GF-D8 (cell line): ENCODE results near the gene IL3RA.

Experiments used
- DNase-seq: peaks from one replicate; lab custom pipeline; 2025; lab: John Stamatoyannopoulos, UW

IL3RA gene

DNA sequence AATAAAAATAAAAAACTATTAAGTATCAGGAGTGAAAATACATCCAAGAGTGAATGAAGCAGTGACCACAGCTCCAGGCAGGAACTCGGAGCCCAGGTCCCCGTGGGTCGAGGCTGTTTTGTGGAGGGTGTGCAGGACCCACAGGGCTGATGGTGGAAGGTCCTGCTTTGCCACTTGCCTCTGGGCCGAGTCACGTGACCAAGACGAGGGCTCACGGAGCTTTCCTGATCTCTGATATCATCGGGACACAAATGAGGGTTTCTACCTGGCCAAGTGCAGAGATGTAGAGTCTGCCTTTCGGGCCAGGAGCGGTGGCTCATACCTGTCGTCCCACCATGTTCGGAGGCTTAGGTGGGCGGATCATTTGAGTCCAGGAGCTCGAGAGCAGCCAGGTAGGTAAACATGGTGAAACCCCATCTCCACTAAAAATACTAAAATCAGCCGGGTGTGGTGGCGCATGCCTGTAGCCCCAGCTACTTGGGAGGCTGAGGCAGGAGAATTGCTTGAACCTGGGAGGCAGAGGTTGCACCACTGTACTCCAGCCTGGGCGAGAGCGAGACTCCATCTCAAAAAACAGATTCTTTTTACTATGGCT lies 48.2 kb downstream of the IL3RA start:
- no peak for DNase-seq

DNA sequence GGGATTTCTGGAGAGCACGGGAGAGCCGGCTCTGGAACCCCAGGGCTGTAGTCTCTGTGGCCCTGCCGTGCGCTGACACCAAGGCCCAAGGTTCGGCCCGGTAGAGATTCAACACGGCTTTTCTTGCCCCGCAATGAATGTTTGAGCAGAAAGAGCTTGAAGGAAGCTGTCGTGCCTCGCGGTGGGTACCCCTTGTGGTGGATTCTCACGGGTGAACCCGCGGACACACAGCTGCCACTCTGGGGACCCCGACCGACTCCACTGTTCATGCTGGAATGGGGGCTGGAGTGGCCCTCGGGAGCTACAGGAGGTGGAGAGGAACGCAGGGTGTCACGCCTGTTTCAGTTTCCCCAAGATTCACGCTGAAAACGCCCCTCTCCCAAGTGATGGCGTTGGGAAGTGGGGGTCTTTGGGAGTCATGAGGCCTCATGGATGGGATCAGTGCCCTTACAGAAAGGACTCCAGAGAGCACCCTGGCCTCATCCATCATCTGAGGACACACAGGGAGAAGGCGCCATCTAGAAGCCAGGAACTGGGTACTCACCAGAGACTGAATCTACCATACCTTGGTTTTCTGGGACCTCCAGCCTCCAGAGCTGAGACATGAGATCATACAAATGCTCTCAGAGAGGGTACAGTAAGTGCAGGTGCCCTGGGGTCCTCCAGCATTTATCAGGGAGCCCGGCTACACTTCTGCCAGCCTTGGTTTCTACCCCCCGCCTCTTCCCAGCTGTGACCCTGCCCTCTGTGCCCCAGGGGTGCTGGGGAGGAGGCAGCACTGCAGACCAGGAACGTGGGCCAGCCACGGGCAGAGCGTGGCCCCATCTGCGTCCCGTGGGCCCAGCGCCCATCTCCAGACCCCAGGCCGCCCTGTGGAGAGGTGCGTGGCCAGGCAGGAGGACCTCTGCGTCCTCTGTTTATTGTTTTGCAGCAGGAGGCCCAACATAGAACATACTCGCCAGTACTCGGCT lies 49.0 kb downstream of the IL3RA start:
- no peak for DNase-seq

DNA sequence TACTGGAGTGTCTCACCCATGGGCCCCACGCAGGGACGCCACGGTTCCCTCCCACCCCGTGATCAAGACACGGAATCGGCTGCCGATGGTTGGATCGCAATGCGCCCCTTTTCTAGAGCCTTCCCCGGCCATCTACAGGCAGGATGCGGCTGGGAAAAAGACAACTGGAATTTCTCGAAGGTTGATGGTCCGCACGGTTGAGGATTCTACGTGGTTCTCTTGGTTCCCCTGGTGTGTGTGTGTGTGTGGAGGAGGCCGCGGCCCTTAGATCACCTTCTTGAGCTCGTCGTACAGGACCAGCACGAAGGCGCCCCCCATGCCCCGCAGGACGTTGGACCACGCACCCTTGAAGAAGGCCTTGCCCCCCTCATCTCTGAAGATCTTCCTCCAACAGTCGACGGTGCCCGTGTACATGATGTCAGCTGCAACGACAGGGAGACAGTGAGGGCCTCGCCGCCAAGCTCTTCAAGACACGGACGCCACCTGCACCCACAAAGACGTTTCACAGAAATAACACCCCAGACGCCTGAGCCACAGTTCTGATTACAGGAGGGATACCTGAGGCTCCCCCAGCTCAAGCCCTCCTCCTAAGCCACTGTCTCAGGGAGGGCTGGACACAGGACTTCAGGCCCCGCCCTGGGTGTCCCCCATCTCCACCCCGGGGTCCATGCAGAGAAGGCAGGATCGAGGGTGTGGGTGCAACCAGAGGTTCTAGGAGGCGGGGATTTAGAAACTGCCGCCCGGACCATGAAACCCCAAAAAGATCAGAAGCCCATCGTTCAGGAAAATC lies 49.9 kb downstream of the IL3RA start:
- no peak for DNase-seq

DNA sequence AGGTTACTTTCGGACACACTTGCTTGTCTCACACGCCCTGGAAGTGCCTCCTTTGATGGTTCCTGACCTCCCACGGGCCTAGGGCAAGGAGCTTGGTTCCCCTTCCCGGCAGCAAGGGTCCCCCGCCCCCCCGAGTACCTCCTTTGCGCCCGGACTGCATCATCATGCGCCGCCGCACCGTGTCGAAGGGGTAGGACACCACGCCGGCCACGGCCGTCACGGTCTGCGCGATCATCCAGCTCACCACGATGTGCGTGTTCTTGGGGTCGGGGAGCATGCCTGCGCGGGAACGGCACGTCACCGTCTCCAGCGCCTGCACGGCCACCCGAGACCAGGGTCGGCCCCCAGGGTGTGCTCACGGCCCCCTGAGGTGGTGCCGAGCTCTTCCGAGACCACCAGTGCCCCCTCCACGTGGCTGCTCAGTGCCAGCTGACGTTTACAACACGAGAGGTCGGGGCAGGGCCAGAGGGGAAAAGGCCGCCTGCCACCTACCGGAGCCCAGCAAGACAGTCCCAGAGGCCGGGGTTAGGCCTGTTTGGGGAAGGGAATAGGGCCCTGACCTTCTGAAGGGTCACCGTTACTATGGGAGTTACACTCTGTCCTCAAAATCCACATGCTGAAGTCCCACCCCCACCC lies 50.7 kb downstream of the IL3RA start:
- no peak for DNase-seq

DNA sequence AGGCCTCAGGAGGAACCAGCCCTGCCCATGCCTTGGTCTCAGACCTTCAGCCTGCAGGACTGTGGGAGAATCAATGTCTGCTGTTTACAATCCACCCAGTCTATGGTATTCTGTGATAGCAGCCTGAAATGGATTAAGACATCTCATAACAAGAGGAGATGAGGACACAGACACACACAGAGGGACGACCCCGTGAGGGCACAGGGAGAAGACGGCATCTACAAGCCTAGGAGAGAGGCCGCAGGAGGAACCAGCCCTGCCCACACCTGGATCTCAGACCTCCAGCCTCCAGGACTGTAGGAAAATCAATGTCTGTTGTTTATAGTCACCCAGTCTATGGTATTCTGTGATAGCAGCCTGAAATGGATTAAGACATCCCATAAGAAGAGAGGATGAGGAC lies 52.1 kb downstream of the IL3RA start:
- no peak for DNase-seq

DNA sequence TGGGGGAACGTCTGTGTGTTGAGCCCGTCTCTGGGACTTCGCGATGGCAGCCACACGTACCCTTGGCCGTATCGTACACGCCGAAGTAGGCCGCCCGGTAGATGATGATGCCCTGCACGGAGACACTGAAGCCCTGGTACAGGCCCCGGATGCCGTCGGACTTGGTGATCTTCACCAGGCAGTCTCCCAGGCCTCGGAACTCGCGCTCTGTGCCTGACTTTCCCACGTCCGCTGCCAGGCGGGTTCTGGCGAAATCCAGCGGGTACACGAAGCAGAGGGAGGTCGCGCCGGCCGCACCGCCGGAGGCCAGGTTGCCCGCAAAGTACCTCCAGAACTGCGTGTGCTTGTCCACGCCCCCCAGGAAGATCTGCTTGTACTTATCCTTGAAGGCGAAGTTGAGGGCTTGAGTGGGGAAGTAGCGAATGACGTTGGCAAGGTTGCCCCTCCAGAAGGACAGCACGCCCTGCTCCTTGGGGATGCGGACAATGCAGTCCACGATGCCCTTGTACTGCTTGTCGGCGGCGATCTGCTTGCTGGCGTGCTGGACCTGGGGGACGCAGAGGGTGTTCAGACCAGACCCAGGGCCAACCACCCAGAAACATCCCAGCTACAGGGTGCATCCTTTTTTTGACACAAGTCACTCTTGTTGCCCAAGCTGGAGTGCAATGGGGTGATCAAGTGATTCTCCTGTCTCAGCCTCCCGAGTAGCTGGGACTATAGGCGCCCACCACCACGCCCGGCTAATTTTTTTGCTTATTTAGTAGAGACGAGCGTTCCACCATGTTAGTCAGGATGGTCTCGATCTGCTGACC lies 52.8 kb downstream of the IL3RA start:
- no peak for DNase-seq

DNA sequence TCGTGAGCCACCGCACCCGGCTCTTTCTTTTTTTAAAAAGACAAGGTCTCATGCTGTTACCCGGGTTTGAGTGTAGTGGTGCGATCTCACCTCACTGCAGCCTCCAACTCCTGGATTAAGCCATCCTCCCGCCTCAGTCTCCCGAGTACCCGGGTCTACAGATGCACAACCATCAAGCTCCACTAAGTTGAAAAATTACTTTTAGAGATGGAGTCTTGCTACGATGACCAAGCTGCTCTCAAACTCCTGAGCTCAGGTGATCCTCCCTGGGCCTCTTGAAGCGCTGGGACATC lies 53.4 kb downstream of the IL3RA start:
- DNase-seq, result no peak

DNA sequence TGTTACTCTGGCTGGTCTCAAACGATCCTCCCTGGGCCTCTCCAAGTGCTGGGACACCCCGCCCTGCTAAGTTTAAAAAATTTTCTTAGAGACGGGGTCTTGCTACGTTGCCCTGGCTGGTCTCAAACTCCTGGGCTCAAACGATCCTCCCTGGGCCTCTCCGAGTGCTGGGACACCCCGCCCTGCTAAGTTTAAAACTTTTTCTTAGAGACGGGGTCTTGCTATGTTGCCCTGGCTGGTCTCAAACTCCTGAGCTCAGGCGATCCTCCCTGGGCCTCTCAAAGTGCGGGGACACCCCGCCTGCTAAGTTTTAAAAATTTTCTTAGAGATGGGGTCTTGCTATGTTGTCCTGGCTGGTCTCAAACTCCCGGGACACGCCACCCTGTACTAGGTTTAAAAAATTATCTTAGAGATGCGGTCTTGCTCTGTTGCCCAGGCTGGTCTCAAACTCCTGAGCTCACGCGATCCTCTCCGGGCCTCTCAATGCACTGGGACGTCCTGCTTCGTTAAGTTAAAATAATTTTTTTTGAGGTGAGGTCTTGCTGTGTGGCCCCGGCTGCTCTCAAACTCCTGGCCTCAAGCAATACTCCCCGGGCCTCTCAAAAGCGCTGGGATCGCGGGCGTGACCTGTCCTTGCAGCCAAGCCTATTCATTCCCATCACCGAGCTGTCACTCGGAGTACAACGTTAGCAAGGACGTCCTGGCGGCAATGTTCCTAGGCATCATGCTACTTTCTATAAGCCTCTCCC lies 54.2 kb downstream of the IL3RA start:
- no peak for DNase-seq

DNA sequence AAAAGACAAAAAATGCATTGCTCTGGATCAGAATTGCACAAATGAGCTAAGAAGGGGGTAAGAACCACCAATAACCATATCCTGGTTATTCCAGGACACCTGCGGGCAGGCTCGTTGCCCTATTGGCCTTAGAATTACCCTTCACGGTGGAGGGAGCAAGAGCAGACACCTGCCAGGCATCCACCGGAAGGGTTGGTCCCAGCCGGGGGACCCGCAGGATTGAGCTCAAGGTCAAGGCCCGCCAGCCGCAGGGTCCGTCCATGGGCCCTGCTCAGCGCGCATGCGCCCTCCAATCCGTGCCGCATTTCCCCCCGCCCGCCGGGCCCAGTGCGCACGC lies 54.8 kb downstream of the IL3RA start:
- no peak for DNase-seq

DNA sequence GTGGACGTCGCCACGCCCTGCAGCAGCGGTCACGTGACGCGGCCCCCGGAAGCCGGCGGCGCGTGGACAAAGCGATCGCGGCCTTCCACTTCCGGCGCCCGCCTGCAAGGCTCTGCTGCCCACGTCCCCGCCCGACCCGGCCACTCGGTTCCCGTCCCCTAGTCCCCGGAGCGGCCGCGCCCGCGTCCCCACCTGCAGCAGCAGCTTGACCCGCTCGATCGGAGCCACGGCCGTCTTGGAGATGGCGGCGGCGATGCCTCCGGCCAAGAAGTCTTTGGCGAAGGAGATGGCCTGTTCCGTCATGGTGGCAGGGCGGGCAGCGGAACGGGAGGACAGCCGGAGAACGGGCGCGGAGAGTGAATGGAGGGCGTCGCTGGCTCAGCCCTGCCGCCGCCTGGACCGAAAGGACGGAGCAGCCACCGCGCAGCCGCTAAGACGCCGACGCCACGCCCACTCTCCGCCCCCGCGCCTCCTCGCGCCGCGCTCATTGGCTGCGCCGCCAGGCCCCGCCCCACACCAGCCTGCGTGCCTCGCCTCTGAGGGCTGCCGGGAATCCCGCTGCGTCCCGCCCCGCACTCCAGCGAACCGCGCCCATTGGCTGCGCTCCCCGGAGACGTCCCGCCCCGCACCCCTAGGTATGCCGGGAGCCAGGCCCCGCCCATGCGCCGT lies 55.3 kb downstream of the IL3RA start, which contains the start of gene SLC25A6:
Gene SLC25A6, minus strand, starts transcription at position 407 of the 669 bp plus-strand sequence. Its CDS starts 104 bp downstream, at position 303.
- DNase-seq, result no peak

DNA sequence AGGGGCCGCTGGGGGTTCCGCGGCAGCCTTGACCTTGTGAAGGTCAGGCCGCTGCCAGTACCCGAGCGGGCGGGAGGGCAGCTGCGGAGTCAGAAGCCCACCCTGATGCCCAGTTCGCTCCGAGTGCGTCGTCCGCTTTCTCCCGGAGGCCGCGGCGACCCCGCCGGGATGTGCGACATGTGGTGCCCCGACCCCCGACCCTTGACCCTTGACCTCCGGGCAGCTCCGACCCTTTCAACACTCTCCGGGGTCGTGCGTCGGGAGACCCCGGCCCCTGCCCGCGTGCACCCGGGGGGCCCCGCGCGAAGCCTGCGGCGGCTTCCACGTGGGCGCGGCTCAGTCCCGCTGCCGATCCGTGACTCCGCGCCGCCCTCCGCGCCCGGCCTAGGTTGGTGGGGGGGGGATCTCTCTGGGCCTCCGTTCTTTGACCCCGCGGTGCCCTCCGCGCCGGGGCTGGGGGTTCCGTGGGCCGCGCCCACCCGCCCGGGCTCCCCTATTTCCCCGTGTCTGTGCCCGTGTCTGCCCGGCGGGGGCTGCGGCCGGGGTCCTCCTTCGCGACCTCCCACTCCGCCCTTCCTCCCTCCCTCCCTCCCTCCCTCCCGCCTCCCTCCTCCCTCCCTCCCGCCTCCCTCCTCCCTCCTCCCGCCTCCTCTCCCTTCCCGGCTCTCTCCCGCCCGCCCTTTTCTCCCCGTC lies 55.9 kb downstream of the IL3RA start:
- no peak for DNase-seq

DNA sequence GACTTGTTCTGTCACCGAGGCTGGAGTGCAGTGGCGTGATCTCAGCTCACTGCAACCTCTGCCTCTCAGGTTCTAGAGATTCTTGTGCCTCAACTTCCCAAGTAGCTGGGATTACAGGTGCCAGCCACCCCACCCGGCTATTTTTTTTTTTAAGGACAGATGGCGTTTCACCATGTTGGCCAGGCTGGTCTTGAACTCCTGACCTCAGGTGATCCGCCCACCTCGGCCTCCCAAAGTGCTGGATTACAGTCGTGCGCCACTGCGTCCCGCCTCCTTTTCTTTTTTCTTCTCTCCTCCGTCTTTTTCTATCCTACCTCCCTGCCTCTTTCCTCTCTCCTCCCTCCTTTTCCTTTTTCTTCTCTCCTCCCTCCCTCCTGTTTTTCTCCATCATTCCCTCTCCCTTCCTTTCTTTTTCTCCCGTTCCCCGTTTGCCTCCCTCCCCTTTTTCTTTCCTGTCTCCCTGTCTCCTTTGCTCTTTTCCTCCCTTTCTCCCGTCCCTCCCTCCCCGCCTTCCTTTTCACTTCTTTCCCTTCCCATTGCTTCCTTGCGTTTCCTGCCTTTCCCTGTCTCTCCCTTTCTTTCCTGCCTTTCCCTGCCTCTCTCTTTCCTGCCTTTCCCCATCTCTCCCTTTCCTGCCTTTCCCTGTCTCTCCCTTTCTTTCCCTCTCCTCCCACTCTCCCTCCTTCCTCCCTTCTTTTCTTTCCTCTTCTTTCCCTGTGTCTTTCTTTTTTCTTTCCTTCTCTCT lies 57.5 kb downstream of the IL3RA start:
- no peak for DNase-seq

DNA sequence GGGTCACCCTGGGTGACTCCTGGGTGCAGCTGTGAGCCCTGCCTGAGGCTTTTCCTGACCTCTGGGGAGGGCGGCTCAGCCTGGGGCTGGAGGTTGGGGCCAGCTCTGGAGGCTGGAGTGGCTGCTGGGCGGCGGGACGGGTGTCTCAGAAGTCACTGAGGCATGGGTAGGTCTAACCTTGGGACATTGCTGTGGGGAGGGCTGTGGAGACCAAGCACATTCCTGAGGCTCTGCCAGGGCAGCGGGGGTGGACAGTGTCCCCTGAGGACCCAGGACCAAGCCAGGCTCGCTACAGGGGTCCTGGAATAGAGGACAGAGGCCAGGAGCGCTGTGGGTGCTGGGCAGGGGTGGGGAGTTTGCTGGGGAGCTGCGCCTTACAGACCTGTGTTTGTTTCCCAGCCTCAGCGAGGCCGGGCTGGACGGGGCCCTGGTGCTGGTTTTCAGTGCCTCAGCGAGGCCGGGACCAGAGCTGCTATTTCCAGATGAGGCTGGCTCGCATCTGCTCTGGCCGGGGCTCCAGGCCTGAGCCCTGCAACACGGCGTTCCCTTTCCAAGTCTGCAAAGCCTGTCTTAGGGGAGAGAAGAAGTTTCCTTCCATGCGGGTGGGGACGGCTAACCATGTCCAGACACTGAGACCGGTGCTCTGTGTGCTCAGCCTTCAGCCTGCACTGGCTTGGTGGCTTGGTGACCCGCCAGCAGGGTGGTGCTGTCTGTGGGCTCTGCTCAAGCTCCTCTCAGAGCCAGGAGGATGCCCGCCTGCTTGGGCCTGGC lies 58.3 kb downstream of the IL3RA start:
- no peak for DNase-seq

DNA sequence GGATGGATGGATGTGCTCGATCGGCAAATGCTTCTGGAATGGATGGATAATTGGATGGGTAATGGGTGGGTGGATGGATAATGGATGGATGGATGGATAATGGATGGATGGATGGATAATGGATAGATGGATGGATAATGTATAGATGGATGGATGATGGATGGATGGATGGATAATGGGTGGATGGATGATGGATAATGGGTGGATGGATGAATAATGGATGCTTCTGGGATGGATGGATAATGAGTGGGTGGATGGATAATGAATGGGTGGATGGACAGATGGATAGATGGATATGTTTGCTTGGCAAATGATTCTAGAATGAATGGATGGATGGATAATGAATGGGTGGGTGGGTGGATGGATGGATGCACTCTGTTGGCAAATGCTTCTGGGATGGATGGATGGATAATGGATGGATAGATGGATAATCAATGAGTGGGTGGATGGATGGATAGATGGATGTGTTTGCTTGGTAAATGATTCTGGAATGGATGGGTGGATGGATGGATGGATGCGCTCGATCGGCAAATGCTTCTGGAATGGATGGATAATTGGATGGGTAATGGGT lies 59.1 kb downstream of the IL3RA start:
- no peak for DNase-seq

DNA sequence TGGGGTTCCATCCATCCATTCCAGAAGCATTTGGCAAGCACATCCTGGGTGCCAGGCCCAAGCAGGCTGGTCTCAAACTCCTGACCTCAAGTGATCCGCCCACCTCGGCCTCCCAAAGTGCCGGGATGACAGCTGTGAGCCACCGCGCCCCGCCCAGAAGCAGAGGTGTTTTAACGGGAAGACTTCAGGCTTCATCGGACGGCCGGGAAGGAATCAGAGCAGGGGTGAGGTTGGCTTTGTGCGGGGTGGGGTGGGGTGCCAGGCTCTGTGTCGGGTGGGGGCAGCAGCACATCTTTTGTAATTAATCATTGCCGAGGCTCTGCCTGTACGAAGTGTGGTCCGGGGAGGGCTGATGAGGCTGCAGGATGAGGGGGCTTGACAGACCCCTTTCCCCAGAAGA lies 60.4 kb downstream of the IL3RA start:
- no peak for DNase-seq

DNA sequence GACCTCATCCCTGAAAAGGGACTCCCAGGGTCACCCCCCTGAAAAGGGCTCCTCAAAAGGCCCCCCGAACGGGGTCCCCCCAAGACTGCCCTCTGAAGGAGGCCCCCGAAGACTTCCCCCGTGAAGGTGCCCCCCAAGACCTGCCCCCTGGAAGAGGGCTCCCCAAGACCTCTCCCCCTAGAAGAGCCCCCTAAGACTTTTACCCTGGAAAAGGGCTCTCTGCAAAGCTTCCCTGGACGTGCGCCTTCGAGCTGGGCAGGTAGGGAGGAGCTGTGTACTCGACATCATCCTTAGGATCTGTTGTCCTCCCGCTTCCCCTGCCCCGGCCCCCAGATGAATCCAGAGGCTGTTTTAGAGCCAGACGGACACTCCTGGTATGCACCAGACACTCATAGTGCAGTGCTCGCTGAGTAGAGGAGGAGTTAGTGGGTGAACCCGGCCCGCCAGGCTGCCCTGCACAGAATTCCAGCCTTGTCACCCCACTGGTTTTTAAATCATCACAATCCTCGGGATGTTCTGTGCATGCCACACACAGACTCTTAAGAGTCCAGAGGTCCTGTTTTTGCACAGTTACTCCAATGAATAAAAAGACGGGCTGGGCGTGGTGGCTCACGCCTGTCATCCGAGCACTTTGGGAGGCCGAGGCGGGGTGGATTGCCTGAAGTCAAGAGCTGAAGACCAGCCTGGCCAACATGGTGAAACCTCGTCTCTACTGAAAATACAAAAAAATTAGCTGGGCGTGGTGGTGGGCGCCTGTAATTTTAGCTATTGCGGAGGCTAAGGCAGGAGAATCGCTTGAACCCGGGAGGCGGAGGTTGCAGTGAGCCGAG lies 61.1 kb downstream of the IL3RA start:
- DNase-seq, result no peak
